ENCODE data around the gene RUSF1.

GRCh38 chr16:31507617-31507928 lies 618 bp downstream of the RUSF1 start:
- TF ChIP-seq EZH2phosphoT487 (conservative IDR thresholded peaks at IDR 0.05; ENCODE audit: low read length) = no peak
- TF ChIP-seq CTCF (IDR thresholded peaks at IDR 0.05; ENCODE audit: insufficient read depth, low read length, poor library complexity, severe bottlenecking) = no peak
